ENCODE results near the gene PRKCE.

Gene PRKCE

DNA sequence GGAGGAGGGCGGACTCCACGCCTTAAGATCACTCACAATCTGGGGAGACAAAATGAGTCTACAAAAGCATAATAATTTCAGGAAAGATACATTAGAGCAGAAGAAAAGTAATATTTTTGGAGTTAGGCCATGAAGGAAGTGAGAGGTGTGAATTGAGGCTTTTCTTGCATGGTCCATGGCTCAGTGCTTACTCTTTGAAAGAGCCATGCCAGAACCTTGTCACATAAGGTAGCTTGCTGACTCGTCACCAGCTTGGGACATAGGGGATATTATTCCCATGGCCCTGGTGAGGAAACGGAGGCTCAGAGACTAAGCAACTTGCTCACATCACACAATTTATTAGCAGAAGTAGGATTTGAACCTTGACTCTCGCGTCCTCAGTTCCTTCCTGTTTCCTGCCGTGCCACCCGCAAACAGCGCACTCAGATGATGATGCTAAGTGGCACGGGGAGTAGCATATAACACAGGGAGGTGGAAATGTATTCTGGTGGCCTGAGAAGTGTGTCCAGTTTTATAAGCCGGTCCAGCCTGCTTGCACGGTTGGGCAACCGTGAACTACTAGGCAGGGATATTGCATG, 333.5 kb downstream of the PRKCE start:
- in situ Hi-C loops (cut with HindIII; ENCODE audit: low pct_unique_long_range_greater_than_20kb, low sequenced_read_pairs), result no loop called here
- no peak for DNase-seq (ENCODE audit: low read depth in 1 of 2, low spot score in 1 of 2)
- no peak for TF ChIP-seq JUND (IDR thresholded peaks at IDR 0.05; ENCODE audit: low read depth)

GRCh38 chr2:45986509-45986908, 335.0 kb downstream of the PRKCE start:
- DNase-seq (ENCODE audit: low read depth in 1 of 2, low spot score in 1 of 2), result no peak
- in situ Hi-C loops (cut with HindIII; ENCODE audit: low pct_unique_long_range_greater_than_20kb, low sequenced_read_pairs), result no loop called here
- TF ChIP-seq JUND (IDR thresholded peaks at IDR 0.05; ENCODE audit: low read depth), result no peak

DNA sequence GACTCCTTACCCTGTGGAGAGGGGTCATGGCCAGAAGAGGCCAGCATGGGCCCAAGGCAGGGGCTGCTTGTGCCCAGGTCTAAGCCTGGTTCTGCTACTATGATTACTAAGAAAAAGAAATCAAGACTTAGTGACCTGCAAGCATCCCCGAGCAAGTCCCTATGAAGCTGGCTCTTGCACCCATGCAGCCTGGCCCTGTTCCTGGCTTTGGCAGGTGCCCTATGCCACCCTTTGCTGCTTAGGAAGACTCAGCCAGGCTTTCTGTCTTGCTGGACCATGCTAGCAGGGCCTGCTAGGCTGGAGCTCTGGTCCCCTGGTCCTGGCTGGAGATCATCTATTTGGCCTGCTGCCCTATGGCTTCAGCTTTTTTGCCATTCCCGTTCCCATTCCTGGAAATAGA, 336.4 kb downstream of the PRKCE start:
- no peak for TF ChIP-seq JUND (IDR thresholded peaks at IDR 0.05; ENCODE audit: low read depth)
- in situ Hi-C loops (cut with HindIII; ENCODE audit: low pct_unique_long_range_greater_than_20kb, low sequenced_read_pairs), result no loop called here
- no peak for DNase-seq (ENCODE audit: low read depth in 1 of 2, low spot score in 1 of 2)

DNA sequence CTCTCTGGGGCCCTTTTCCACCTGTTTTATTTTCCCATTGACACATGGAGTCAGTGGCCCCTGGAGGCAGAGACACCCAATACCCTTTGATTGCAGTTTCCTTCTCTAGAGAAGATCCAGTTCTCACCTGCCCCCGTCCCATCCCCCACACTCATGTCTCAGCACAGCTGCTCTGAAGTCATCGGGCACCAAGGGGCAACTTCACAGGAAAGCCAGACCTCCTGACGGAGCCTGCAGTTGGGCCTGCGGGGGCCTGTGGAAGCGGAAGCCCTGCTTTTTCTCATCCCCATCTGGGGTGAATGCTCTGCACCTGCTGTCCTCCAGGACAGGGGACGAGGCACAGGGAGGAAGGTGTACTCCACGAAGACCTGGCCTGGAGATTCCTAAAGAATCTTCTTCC, 337.4 kb downstream of the PRKCE start:
- no peak for DNase-seq (ENCODE audit: low read depth in 1 of 2, low spot score in 1 of 2)
- in situ Hi-C loops (cut with HindIII; ENCODE audit: low pct_unique_long_range_greater_than_20kb, low sequenced_read_pairs), result no loop called here

DNA sequence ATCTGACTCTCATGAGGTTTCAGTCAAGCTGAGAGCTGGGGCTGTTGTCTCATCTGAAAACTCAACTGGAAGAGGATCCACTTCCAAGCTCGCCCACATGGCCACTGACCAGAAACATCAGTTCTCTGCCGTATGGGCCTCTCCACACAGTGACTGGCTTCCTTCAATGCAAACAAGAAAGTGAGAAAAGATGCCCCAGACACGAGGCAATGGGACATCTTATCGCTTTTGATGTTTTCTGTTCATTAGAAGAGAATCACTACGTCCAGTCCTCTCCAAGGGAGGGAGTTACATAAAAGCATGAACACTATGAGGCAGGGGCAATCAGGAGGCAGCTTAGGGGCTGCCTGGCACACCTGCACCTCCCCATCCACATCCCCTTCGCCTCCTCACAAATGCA, 338.7 kb downstream of the PRKCE start:
- TF ChIP-seq JUND (IDR thresholded peaks at IDR 0.05; ENCODE audit: low read depth), result no peak
- DNase-seq (ENCODE audit: low read depth in 1 of 2, low spot score in 1 of 2), result no peak
- in situ Hi-C loops (cut with HindIII; ENCODE audit: low pct_unique_long_range_greater_than_20kb, low sequenced_read_pairs), result no loop called here

More for the DNA sequence above, 337.4 kb downstream of the PRKCE start:
- TF ChIP-seq JUND (IDR thresholded peaks at IDR 0.05; ENCODE audit: low read depth), result no peak

DNA sequence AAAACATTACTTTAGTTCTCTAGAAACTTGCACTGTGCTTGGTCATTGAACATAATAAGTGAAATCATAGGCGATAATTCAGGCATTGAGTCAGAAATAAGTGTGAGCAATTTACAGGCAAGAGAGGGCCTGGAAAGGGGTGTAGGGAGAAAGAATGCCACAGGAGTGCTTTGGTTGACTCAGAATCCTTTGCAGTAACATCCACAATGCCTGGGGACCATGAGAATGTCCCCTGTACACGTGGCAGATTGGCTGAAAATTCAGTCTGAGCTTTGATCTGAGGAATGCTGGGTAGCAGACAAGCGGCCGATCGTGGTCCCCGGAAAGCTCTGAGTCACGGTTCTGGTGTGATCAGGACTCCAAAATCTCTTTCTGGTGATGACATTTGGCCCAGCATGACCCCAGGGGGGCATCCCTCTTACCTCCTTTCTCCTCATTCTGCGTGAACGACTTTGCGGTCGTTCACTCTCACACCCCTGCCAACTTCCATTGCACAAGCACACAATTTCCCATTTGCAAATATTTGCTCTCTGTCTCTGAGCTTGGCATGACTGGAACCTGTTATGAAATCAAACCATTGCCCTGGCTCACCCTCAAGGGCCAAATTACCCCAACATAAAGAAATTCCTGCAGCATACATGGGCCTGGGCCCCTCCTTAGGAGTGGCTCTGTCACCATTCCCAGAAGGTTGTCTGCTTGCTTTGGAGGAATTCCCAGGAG, 340.7 kb downstream of the PRKCE start:
- DNase-seq (ENCODE audit: low read depth in 1 of 2, low spot score in 1 of 2), result peak in 1 of 2 experiments; percentile 72
- in situ Hi-C loops (cut with HindIII; ENCODE audit: low pct_unique_long_range_greater_than_20kb, low sequenced_read_pairs), result no loop called here
- TF ChIP-seq JUND (IDR thresholded peaks at IDR 0.05; ENCODE audit: low read depth), result no peak; the same call in 1 of the 2 replicates

DNA sequence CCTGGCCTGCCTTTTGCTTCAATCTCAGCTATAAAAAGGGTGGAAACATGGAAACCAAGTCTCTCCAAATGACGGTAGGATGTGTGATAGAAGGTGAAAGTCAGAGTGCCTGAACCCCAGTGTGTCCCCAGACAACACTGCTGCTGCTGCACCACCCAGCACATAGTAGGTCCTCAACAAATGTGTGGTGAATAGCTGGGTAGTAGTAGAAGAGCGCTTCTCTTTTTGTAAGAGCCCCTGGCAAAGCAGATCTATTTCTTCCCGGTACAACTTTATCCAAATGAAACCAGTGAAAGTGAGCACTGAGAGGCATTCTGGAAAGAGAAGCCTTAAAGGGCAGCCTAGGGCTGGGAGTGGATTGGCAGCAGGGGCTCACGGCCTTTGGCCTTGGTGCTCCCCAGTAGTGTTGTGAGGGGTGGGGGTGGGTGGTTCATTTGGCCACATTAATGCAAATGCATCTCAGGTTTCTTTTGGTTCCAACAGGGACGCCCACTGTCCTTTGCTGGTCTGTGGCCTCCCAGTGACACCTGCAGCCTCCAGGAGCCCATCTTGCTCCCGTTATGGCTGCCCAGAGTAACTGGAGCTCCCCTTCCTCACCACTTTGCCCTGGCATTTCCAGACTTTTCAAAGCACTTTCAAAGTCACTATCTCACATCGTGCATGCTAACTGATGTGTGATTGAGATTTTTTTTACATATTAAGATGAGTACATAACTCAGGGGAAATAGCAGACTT, 341.4 kb downstream of the PRKCE start:
- no peak for DNase-seq (ENCODE audit: low read depth in 1 of 2, low spot score in 1 of 2)
- in situ Hi-C loops (cut with HindIII; ENCODE audit: low pct_unique_long_range_greater_than_20kb, low sequenced_read_pairs), result no loop called here
- TF ChIP-seq JUND (IDR thresholded peaks at IDR 0.05; ENCODE audit: low read depth), result no peak

DNA sequence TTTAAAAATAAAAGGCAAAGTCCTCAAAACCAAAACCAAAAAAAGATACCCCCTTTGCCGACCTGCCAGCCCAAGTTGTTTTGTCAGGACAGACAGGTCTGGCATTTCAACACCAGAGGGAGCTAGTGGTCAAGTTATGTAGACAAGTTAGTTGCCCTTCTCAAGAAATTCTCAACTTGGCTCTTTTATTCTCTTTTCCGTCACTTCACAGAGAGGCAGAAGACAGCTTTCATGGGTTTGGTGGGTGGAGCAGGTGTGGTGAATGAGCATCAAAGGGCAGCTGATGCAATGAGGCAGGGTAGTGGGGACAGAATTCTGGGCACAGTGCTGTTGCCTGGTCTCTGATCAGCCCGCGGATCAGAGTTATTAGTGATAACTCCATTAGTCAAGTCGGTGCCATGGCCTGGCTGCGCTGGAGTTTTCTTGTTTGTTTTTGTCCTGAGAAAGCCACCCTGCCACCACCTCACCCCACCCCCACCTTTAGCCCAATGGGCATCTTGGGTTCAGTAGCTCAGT, 342.1 kb downstream of the PRKCE start:
- in situ Hi-C loops (cut with HindIII; ENCODE audit: low pct_unique_long_range_greater_than_20kb, low sequenced_read_pairs), result no loop called here
- TF ChIP-seq JUND (IDR thresholded peaks at IDR 0.05; ENCODE audit: low read depth), result no peak
- DNase-seq (ENCODE audit: low read depth in 1 of 2, low spot score in 1 of 2), result peak in 1 of 2 experiments; percentile 78

DNA sequence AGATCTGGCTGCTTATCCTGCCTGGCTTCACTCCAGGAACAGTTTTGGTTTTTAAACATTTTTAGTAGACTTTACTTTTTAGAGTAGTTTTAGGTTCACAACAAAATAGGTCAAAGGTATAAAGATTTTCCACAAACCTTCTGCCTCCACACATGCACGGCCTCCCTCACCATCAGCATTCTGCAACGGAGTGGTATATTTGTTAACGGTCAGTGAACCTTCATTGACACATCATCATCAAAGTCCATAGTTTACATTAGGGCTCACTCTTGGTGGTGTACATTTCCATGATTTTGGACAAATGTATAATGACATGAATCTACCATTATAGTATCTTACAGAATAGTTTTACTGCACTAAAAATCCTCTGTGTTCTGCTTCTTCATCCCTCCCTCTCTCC, 342.6 kb downstream of the PRKCE start:
- in situ Hi-C loops (cut with HindIII; ENCODE audit: low pct_unique_long_range_greater_than_20kb, low sequenced_read_pairs), result no loop called here

GRCh38 chr2:46000660-46001059, 349.2 kb downstream of the PRKCE start:
- in situ Hi-C loops (cut with HindIII; ENCODE audit: low pct_unique_long_range_greater_than_20kb, low sequenced_read_pairs), result no loop called here
- no peak for TF ChIP-seq JUND (IDR thresholded peaks at IDR 0.05; ENCODE audit: low read depth)
- DNase-seq (ENCODE audit: low read depth in 1 of 2, low spot score in 1 of 2), result no peak

More for the DNA sequence above, 342.6 kb downstream of the PRKCE start:
- DNase-seq (ENCODE audit: low read depth in 1 of 2, low spot score in 1 of 2), result no peak
- no peak for TF ChIP-seq JUND (IDR thresholded peaks at IDR 0.05; ENCODE audit: low read depth)

- in situ Hi-C loops (cut with HindIII; ENCODE audit: low pct_unique_long_range_greater_than_20kb, low sequenced_read_pairs), result no loop called here
- no peak for TF ChIP-seq JUND (IDR thresholded peaks at IDR 0.05; ENCODE audit: low read depth)
- DNase-seq (ENCODE audit: low read depth in 1 of 2, low spot score in 1 of 2), result no peak
These were observed 349.8 kb downstream of the PRKCE start for GRCh38 chr2:46001290-46001689.

DNA sequence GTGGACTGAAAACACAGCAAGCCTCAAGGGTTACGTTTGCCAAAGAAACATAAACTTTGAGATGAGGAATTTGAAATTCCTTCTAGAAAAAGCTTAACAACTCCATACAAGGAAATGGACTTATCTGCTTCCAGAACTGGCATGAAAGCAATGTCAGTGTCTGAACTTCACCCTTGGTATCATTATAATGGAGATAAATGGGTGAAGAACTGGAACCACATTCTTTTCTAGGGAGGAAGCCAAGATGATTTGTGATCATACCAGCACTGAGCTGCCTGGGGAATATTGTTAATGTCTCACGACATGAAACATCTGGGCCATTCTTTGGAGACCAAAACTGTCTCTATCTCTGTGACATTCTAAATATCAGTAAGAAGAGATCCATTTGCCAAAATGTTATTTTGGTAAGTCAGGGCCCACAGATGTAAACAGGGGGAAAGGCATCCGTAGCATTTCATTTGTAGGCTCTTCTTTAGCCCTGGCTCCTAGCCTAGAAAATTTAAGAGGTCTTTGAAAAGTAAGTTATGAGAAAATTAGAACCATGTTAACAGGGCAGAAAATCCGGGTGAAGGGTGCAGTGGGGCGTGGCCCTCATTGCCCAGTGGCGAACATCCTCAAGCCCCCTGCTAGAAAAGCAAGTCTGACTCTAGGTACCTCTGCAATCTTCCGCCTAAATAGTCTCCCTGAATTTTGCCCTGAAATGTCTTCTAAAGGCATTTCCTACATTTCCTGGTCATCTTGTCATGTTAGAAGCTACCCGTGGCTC, 350.4 kb downstream of the PRKCE start:
- DNase-seq (ENCODE audit: low read depth in 1 of 2, low spot score in 1 of 2), result no peak
- in situ Hi-C loops (cut with HindIII; ENCODE audit: low pct_unique_long_range_greater_than_20kb, low sequenced_read_pairs), result no loop called here
- no peak for TF ChIP-seq JUND (IDR thresholded peaks at IDR 0.05; ENCODE audit: low read depth)
